ENCODE results near the gene ARID2.

DNA sequence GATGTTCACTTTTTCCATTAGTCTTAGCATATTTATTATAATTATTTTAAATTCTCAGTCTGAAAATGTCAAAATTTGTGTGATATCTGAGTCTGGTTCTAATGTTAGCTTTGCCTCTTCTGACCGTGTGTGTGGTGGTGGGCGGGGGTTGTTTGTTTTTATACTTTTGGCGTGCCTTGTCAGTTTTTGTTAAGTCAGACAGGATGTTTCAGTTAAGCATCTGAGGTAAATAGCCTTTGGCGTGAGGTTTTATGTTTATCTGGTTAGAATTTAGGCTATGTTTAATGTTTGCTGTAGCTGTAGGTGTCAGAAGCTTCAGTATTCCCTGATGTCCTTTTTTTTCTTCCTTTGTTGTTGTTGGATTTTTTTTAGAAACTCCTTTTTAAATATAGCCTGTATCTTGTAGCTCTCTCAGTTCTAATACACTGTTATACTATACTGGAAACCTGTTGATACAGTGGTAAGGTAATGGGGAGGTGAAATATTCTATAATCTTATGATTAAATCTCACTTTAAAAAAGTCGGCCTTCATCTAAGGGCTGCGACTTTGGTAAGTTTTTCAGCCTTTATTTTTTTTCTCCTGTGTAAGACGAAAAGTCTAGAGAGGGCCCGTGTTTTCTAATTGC, 149.2 kb downstream of the ARID2 start:
- no peak for TF ChIP-seq POLR2A (IDR thresholded peaks at IDR 0.05)
- TF ChIP-seq, protein P1, sequence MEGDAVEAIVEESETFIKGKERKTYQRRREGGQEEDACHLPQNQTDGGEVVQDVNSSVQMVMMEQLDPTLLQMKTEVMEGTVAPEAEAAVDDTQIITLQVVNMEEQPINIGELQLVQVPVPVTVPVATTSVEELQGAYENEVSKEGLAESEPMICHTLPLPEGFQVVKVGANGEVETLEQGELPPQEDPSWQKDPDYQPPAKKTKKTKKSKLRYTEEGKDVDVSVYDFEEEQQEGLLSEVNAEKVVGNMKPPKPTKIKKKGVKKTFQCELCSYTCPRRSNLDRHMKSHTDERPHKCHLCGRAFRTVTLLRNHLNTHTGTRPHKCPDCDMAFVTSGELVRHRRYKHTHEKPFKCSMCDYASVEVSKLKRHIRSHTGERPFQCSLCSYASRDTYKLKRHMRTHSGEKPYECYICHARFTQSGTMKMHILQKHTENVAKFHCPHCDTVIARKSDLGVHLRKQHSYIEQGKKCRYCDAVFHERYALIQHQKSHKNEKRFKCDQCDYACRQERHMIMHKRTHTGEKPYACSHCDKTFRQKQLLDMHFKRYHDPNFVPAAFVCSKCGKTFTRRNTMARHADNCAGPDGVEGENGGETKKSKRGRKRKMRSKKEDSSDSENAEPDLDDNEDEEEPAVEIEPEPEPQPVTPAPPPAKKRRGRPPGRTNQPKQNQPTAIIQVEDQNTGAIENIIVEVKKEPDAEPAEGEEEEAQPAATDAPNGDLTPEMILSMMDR (IDR thresholded peaks at IDR 0.05) = no peak
- TF ChIP-seq POLR2AphosphoS5 (IDR thresholded peaks at IDR 0.05) = no peak
- no peak for TF ChIP-seq EP300 (IDR thresholded peaks at IDR 0.05; ENCODE audit: low read depth)

Data from transverse colon (tissue), 4 donors.